Left renal cortex interstitium (tissue), 4 donors: Measurements from ENCODE around the gene RNF32. TPM values are rescaled to one million over a fixed set of nuclear protein-coding genes. Genes with fewer than 3 reads are reported as not detected.

Experiments
- DNase-seq, 4 donors: peaks; one replicate each; pipeline ENCODE4 v3.0.0-alpha.2; 2013; ENCODE audit warnings: low read depth in 4 of 4, low spot score in 2 of 4, missing footprints in 1 of 4
- polyA plus RNA-seq, 4 donors: library from polyadenylated mRNA; unstranded; fragments of 120-200 nt; gene quantifications; one replicate each; pipeline ENCODE4 v1.2.1, GENCODE V29; 2013; ENCODE audit not compliant: insufficient read length in 4 of 4

The RNF32 gene
- polyA plus RNA-seq, 4 donors = 2.7 to 3.3 (median 3.0) TPM

- no peak for DNase-seq
These were observed 85.4 kb downstream of the RNF32 start for GRCh38 chr7:156725936-156726335.
